GM18502 (cell line): Measurements from ENCODE around the gene VAMP2.

ENCODE experiments used
- ATAC-seq: cut with Tn5 transposase; IDR thresholded peaks from one replicate; pipeline ENCODE4 v1.9.1; 2021; ENCODE audit warnings: mild to moderate bottlenecking; ENCODE audit not compliant: unreplicated experiment, poor library complexity

VAMP2 gene

GRCh38 chr17:8109661-8110455, 52.9 kb downstream of the VAMP2 start:
- ATAC-seq = no peak
